Pons (tissue), 1 donor: Measurements from ENCODE around the gene AGBL2.
"Not testable (repeated sequence)": the region's sequence is repeated elsewhere in the genome, so short reads cannot be mapped to it uniquely, and the experiment has no call there.

Source experiments
- DNase-seq: peaks from one replicate; pipeline ENCODE4 v3.0.0-alpha.2; 2016; ENCODE audit warnings: low spot score

AGBL2 gene, protein sequence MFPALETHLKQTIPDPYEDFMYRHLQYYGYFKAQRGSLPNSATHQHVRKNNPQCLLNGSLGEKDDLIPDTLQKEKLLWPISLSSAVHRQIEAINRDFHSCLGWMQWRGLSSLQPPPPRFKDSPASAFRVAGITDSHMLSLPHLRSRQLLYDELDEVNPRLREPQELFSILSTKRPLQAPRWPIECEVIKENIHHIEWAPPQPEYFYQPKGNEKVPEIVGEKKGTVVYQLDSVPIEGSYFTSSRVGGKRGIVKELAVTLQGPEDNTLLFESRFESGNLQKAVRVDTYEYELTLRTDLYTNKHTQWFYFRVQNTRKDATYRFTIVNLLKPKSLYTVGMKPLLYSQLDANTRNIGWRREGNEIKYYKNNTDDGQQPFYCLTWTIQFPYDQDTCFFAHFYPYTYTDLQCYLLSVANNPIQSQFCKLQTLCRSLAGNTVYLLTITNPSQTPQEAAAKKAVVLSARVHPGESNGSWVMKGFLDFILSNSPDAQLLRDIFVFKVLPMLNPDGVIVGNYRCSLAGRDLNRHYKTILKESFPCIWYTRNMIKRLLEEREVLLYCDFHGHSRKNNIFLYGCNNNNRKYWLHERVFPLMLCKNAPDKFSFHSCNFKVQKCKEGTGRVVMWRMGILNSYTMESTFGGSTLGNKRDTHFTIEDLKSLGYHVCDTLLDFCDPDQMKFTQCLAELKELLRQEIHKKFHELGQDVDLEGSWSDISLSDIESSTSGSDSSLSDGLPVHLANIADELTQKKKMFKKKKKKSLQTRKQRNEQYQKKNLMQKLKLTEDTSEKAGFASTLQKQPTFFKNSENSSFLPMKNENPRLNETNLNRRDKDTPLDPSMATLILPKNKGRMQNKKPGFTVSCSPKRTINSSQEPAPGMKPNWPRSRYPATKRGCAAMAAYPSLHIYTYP

DNA sequence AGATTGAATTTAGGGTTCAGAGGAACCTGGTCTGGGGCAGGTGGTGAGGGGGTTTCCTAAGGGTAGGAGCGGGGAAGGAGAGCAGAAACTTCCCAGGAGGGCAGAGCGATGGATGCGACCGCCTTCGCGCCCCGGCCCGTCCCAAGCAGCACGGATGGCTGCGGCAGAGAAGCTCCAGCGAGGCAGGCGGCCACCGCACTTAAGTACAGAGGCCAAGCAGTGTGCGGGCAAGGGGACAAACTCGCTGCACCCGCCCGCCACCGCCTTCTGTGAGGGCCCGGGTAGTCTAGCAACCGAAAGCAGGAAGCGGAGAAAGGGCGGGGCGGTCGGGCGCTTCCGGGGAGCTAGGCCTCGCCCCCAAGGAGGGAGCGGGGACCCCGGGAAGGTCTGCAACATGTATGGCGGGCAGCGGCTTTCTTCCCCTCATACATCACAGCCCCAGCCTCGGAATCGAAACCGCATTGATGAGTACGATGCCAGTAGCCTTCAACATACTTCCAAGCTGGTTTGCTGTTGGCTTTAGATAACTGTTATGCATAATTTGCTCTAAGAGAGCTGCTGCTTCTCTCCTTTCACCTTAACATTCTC is at the start of gene AGBL2:
AGBL2 (minus strand) TSS at position 288 of the 588 bp plus-strand sequence. CDS start 719 bp downstream, outside the sequence.
- peak; percentile 21 for DNase-seq

DNA sequence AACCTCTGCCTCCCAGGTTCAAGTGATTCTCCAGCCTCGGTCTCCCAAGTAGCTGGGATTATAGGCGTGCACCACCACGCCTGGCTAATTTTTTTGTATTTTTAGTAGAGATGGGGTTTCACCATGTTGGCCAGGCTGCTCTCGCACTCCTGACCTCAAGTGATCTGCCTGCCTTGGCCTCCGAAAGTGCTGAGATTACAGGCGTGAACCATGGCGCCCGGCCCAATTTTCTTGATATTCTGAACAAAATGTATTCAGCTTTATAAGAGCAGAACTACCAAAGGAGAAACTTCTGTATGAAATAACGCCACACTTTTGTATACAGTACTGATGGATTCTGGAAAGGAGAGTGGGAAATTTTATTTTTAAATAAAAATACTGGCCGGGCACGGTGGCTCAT is 44.1 kb upstream of the AGBL2 start:
- DNase-seq = not testable (repeated sequence)

DNA sequence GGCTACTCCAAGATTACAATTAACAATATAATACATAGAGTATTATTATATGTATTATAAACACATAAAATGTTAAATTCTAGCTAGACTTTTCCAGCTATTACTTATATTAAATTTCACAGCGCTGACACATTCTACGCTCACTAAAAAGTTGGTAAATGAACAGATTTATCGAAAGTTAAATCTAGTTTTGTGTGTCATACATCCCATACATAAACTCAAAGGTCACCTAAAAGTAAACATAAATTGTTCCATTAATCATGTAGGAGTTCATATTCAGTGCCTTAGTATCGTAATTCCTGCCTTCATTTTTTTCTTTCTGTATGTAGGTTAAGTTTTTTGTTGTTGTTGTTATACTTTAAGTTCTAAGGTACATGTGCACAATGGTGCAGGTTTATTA is 41.0 kb upstream of the AGBL2 start:
- DNase-seq = no peak

DNA sequence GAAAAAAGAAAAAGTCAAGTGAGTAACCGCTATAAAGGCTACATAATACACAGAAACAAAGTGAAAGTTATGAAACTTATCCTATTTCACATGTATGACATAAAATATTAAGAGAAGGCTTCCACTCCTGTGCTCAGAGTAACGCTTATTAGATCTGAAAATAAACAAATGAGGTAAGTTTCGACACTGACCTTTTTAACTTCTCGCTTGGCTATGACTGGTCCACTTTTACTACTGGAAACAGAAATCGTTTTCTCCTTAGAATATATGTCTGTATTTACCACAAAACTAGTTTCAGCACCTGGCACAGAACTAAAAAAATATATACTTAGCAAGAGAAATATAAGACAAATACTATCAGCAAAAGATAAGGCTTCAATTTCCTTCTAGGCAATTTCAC is 35.6 kb upstream of the AGBL2 start:
- no peak for DNase-seq

DNA sequence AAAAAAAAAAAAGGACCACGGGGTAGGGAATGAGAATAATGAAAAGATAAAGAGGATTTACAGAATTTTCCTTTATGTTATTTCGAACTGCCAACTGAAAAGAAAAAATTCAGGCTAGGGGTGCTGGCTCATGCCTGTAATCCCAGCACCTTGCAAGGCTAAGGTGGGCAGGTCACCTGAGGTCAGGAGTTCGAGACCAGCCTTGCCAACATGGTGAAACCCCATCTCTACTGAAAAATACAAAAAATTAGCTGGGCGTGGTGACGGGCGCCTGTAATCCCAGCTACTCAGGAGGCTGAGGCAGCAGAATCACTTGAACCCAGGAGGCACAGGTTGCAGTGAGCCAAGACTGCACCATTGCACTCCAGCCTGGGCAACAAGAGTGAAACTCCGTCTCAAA is 27.3 kb upstream of the AGBL2 start:
- DNase-seq = not testable (repeated sequence)

DNA sequence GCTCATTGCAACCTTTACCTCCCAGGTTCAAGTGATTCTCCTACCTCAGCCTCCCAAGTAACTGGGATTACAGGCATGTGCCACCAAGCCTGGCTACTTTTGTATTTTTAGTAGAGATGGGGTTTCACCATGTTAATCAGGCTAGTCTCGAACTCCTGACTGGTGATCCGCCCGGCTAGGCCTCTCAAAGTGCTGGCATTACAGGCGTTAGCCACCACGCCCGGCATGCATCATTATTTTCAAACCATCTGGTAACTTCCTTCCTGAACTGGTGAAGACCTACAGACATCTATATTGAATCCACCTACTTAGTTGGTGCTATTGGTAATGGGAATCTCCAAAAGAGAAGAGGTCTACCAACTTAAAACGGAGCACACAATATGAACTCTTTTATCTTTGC is 22.6 kb upstream of the AGBL2 start:
- DNase-seq = not testable (repeated sequence)

DNA sequence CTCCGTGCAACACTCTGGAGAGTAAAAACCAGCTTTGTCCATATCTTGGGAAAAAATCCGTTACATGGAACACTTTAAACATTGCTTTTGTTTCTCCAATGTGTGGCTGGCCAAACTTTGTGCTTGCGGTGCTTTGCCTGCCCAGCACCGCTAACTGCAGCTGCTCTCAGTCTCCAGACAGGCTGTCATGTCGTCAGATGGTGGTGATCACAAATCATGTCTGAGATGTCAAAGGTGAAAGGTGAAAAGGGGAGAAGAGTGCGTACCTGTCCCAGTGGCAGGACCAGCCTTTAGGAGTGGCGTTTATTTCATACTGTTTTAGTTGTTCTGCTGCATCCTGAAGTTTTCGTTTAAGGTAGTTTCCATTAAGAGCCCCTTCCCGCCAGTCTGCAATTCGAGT is 17.1 kb upstream of the AGBL2 start:
- DNase-seq = no peak

DNA sequence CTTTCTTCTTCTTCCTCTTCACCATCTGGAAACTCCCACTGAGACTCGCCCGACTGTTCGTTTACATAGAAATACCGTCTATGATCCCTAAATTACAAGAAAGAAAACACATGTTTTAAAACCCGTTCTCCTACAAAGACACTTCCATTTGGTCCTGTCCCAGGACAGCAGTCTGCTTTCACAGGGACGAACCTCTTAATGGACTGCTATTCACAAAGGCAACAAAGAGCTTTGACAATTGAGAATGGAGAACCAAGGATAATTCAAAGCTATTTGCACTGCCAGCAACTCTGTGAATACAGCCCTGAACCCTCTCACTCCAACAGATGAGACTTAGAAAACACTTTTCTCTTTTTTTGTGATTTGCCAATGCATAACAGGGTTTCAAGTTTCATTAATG is 16.3 kb upstream of the AGBL2 start:
- DNase-seq = peak; percentile 7

DNA sequence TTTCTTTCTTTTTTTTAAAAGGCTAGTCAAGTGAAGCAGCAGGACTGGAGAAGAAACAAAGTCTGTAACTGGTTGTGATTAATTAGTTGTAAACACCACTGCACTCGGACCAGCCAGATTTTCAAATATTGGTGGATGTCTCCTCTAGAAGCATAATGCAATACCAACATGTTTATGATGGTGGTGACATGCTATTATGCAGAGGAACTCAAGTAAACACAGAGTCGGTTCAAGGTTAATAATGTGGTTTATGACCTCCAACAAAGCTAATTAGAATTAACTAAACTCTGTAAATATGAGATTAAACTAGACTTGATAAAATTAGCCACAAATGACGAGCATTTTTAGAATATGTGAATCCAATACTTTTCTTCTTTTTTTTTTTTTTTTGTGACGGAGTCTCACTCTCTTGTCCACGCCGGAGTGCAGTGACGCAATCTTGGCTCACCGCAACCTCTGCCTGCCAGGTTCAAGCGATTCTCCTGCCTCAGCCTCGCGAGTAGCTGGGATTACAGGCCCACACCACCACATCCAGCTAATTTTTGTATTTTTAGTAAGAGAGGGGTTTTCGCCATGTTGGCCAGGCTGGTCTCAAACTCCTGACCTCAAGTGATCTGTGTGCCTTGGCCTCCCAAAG is 11.8 kb upstream of the AGBL2 start:
- DNase-seq = no peak

DNA sequence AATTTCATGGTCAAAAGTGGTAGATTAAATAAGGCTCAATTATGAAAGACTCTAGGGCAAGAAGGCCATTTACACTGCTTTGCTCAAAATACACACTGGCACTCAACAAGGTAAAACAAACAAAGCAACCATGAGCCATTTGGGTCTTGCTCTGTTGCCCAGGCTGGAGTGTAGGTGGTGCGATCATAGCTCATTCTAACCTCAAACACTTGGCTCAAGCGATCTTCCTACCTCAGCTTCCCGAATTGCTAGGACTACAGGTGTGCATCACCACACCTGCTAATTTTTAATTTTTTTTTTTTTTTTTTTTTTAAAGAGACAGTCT is 10.9 kb upstream of the AGBL2 start:
- no peak for DNase-seq

DNA sequence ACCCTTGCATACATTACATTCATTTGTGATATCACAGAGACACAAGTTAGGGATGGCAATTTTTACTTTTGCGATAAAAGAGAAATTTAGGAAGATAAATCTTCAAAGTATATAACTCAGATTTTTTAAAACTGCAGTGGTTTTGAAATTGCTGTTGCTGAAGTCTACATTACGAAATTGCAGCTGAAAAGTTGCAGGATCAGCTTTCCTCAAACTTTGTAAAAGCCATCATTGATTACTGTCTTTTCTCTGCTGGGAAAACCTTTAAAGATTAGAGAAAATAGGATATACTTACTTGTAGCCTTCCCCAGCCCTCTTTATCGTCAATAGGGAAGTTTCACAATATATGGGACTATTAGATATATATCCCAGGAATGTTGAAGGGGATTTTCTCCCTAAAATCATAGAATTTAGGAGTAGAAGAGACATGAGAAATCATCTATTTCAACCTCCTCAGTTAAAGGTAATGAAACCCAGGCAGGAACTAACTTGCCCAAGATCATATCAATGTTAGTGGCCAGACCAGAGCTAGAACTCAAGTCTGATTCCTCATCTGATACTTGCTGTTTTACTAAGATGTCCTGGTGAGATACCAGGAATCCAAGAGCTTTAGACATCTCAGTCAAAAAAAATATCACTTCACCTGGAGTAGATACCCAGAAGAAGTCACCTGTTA is 10.4 kb upstream of the AGBL2 start:
- DNase-seq = no peak

DNA sequence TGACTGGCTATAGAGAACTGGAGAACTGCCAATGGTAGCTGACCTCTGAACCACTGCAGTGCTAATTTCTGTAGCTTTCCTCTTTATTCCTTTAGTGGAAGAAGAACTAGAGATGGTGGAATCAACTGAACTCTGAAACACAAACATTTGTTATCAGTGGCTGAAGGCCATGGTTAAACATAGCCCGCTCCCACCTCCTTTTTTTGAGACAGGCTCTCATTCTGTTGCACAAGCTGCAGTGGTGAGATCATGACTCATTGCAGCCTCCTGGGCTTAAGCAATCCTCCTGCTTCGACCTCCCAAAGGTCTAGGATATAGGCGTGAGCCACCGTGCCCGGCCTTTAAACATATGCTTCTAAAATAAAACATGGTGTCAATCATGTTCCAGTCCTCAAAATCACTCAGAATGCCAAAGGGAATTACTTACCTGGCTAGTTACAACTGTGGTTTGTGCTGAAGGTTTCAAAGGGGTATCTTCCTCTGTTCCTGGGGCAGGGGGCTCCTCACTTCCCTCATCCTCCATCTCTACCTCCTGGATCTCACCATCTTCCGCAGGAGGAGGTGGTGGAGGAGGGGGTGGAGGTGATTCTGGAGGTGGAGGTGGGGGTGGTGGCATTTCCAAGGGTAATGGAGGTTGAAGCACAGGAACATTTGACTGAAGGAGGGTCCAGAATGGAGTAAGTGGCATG is 9.0 kb upstream of the AGBL2 start:
- DNase-seq = no peak

DNA sequence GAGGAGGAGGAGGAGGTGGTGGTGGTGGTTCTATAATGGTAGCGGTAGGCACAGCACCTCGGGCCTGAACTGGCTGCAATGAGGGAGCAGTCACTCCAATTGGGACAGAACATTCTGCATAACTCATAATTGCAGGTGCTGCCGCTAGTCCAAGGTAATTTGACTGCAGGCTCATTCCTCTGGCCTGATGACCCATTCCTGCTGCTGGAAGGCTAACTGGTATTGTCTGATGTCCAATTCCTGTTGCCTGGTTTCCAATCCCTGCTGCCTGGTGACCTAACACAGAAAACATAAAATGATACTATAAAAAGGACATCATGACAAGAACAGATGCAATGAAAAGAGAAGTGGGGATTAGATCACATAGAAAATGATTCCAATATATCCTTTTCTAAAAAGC is 7.9 kb upstream of the AGBL2 start:
- DNase-seq = no peak

DNA sequence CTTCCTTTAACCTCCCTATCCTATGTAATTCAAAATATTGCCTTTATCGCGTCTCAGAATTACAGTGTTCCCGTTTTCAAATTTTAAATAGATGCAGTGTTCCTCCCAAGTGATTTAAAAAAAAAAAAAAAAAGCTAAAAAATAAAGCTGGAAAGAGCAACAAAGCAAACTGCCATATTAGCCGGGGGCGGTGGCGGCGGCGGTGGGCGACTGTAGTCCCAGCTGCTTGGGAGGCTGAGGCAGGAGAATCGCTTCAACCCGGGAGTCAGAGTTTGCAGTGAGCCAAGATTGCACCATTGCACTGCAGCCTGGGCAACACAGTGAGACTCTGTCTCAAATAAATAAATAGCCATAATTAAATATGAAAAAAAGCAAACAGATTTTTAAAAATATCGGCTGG is 5.5 kb upstream of the AGBL2 start:
- DNase-seq = no peak

DNA sequence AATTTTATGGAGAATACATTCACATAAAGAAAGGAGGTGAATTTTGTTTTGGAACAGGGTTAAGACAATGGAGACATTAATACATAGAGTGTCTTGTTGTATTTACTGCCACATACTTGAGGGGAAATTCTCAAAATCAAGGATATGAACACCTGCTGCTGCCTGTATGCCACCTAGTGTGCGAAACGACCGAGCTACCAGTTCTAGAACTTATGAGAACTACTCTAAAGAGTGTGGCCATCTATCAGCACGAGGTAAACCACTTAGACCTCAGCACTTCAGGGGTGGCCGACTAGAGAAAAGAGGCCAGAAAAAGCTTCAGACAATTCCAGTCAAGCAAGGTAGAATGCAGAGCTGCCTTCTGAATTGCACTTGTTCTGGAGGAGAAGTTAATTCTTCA is 1.5 kb upstream of the AGBL2 start:
- DNase-seq = no peak

DNA sequence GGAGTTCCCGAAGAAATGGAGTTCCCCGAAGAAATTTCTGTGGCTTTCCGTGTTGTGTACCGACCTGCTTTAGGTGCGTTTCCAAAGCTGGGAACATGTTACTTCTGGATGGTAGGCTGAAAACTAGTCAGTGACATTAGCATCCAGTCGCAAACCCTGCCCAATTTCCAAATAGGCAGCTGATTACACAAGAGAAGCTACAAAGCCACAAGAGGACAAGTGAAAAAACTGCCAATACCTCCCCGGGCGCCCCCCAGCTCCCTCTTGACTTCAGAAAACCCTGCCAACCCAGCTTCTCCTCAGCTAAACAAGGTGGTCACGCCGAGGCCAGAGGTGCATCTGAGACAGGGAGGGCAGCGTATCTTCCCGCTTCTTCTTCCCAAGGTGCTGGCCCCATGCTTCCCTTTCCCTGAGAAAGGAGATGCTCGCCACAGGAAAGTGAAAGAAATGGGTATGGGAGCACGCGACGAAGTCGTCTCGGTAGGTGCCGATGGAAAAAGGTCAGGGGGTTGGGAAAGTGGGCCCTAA is 551 bp downstream of the AGBL2 start:
- no peak for DNase-seq

DNA sequence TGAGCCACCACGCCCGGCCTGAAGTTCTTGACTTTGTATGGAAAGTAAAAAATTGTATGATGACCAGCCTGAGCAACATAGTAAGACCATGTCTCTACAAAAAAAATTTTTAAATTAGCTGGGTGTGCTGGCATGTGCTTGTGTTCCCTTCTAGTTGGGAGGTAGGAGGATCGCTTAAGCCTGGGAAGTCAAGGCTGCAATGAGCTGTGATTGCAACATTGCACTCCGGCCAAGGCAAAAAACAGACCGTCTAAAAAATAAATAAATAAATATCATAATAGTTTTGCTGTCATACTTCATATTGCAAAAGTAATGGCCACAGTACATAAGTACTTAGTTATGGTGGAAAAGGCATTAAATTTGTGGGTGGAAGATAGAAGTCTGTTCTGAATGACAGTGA is 3.4 kb downstream of the AGBL2 start:
- DNase-seq = no peak

DNA sequence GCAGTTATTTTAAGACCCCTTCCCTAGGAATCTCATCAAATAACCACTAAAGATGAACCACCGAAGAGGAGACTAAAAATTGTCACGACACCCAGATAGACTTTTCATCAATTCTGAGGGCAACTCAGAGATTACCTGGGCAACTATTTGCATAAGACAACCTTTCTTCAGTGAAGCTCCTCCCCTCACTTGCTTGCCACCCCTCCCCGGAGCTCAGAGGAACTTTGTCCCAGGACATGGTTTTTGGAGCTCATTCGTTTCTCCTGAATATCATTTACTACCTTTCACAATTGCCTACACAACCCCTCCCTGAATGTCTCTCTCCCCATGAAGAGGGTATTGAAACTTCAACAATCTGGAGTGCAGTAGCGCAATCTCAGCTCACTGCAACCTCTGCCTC is 3.9 kb downstream of the AGBL2 start:
- DNase-seq = no peak

DNA sequence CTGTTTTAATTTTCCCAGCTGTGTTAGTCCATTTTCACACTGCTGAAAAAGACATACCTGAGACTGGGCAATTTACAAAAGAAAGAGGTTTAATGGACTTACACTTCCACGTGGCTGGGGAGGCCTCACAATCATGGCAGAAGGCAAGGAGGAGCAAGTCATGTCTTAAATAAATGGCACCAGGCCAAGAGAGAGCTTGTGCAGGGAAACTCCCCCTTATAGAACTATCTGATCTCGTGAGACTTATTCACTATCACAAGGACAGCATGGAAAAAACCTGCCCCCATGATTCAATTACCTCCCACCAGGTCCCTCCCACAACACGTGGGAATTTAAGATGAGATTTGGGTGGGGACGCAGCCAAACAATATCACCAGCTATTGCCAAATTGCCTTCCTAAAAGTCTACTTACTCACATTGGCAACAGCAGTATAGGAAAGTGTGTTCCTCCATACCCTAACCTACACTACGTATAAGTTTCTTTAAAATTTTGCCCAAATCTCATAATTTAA is 7.8 kb downstream of the AGBL2 start:
- DNase-seq = not testable (repeated sequence)

DNA sequence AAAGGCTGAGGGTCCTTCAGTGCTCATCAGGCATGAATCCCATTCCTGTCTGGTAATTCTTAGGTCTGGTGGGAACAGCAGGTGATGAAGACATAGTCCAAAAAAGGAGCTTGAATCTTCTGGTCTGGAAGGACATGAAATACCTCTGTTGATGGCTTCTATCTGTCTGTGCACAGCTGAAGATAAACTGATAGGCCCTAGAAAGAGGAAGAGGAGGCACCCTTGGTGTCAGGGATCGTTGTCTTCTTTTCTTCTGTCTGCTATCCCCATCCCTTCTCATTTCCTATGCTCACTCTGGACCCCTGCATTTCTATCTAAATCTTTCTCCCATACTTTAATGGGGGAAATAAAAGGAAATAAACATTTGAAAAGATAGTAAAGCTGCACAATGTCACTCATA is 9.4 kb downstream of the AGBL2 start:
- DNase-seq = no peak

DNA sequence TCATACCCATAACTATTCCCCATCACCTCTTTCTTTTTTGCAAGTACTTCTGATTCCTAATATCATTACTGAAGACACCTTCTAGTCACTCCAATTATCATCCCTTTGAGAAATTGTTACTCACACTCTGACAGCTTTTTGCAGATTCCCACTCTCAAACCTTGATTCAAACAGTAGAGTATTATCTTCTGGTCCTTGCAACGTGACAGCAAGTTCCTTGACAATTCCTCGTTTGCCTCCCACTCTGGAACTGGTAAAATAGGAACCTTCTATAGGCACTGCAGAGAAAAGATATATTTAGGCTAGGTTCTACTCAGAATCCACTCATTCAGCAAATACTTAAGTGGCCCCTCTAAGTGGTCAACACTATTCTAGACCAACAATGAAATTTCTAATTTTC is 23.2 kb downstream of the AGBL2 start:
- DNase-seq = no peak
